NCI-H748 (cell line): ENCODE measurements around the gene ADM5.

Source experiments
- DNase-seq: peaks from one replicate; lab custom pipeline; 2025; ENCODE audit not compliant: unreplicated experiment; lab: John Stamatoyannopoulos, UW

ADM5 gene

GRCh38 chr19:49658139-49658517 lies 31.3 kb upstream of the ADM5 start:
- DNase-seq = no peak

DNA sequence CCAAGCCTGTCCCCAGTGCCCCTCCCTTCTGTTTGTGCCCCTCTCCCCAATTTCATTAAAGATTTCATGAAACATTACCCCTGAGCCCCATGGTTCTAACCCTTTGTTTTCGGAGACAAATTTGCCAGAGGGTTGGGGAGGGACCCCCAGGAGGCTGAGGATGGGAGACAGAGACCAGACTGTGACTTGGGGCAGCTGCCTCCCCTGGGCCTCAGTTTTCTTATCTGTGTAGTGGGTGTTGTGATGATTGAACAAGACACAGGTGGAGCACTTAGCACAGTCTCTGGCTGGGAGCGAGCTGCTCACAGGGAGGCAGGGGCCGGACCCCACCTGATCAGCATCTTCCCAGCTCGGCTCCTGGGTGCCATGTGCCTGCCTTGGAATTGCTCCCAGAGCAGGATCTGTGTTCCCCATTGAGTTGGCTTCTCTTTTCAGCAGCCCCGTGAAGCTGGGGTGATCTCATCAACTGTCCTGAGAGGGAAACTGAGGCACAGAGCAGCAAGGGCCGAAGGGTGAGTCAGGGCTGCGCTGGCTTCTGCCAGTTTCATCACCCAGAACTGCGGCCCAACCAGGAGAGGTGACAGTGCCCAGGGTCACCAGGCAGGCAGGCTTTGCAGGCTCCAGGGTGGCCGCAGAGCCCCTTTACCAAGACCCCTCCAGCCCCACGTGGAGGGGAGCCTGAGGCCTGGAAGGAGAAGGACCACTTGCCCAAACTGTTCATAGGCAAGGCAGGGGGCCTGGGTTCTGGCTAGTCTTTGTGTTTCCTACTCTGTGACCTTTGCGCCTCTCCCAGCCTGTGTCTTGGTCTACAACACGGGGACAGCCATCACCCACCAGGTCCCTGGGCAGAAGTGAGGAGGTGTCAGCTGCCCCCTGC lies 30.6 kb upstream of the ADM5 start:
- no peak for DNase-seq

DNA sequence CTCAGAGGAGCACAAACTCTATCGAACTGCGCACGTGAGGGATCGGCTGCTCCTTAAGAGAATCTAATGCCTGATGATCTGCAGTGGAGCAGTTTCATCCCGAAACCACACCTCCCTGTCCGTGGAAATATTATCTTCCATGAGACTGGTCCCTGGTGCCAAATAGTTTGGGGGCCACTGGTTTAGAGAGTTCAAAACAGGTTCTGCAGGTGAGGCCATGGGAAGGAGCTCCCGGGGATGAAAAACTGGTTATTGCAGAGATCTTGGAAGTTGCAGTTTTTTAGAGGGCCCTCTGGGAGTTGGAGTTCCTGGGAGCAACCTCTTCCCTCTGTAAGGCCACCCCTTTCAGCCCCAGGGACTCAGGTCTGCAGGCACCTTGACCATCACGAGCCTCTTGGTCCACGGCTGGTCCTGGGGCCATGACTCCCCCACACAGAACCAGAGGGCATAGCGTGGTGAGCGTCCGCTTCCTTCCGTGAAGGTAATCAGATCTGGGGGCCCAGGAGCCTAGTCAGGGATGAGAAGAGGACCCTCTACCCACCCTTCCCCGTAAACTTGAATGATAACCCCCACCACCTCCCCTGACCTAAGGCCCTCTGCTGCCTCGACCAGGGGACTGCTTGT lies 28.9 kb upstream of the ADM5 start:
- DNase-seq = no peak

DNA sequence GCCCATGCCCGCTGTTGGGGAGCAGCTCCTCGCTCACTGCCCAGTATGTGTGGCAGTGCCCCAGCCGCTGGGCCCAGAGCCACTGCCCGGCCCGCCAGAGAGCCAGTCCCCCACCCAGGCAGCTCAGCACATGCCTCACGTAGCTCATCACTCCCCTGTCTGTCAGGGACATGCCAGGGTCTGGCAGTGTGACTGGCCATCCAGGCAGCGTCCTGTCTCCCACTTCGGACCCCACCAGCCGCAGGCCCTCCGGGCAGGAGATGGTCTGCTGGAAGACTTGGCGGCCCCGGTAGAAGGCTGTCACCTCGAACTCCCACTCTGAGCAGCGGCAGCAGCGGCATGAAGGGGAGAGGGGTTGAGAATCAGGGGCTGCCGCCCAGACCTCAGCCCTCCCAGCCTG lies 27.4 kb upstream of the ADM5 start:
- DNase-seq = no peak

DNA sequence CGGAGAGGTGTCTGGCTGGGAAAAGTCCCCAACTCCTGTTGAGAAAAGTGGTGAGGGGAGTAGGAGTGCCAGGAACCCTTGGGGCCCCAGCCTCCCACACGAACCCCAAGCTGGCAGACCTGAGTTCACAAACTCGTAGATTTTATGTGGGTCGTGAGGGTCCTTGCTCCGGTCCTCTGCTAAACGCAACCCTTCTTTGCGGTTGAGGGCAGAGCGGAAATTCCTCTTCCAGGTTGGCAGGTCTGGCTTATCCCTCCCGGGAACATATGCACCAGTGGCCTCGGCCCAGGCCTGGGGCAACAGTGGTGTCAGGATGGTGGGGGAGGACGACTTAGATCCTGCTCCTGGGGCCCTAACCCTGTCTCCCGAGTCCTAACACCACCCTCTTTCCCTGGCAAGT lies 26.2 kb upstream of the ADM5 start:
- no peak for DNase-seq

GRCh38 chr19:49664171-49665035 lies 25.0 kb upstream of the ADM5 start:
- DNase-seq = peak; percentile 94

GRCh38 chr19:49665036-49665350 lies 24.4 kb upstream of the ADM5 start:
- DNase-seq = no peak

- peak; percentile 94 for DNase-seq
Observed at GRCh38 chr19:49665351-49666119, 23.9 kb upstream of the ADM5 start, which contains the start of the genes BCL2L12 and IRF3. Gene BCL2L12 (plus strand): TSS chr19:49665933. CDS start chr19:49666693, 760 bp downstream. Gene IRF3 (minus strand): TSS chr19:49665857. CDS start chr19:49664838, 1,019 bp downstream.

DNA sequence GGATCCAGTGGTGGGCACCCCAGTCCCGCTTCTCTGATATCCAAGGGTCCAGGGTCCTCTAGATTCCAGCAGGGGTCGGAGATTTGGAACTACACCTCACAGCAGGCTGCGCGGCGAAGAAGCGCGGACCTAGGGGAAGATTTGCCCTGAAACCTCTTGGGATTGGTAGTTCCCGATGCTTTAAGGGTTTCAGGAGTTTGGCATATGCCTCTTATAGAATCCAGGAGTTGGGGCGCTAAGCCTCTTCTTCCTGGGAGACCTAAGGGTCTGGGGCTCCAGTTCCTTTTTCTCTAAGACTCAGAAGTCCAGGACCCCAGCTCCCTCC lies 23.3 kb upstream of the ADM5 start:
- no peak for DNase-seq

DNA sequence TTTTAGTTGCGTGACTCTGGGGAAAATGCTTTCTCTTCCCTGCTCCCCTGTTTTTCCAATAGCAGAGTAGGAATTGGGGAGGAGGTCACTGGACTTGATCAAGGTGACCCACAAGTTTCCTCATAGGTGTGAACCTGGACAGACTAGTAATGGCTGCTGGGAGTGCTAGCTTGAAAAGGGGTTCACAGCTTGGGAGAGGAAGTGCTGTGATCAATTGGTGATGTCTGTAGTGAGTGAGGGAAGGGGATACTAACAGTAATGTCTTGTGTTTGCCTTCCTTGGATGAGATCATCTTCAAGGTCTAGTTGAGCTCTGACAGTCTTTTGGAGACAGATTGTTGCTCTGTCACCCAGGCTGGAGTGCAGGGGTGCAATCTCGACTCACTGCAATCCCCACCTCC lies 21.9 kb upstream of the ADM5 start:
- DNase-seq = no peak

- no peak for DNase-seq
Observed at GRCh38 chr19:49669516-49669915, 19.9 kb upstream of the ADM5 start.

- DNase-seq = peak; percentile 95
Observed at GRCh38 chr19:49672131-49672919, 17.1 kb upstream of the ADM5 start.

DNA sequence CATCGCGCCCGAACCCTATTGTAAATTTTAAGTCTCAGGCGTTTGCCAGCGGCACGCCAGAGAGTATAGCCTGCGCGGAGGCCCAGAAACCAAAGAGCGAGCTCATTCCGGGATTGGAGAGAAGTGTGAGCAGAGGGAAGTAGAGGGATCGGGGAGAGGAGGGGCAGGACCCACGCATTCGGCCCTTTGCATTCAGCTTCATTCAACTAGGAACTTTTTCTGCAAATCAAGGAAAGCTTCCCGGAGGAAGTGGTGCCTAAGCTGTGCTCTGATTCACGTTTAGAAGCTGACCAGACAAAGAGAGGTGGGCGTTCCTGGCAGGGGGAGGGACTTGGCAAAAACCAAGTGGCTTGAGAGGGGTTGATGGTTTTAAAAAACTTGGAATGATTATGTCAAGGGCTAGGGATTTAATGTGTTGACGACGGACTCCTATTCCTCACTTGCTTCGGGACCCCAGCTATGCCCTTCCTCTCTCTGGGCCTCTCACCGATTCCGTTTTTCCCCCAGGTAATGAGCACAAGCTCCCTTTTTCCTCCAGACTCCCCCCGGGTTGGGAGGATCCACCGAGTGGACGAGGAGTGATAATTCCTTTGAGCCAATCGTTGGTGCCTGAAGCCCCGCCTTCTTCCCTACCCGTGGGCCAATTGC lies 13.1 kb upstream of the ADM5 start:
- DNase-seq = peak; percentile 96

GRCh38 chr19:49676784-49677230 lies 12.6 kb upstream of the ADM5 start:
- DNase-seq = peak; percentile 100

DNA sequence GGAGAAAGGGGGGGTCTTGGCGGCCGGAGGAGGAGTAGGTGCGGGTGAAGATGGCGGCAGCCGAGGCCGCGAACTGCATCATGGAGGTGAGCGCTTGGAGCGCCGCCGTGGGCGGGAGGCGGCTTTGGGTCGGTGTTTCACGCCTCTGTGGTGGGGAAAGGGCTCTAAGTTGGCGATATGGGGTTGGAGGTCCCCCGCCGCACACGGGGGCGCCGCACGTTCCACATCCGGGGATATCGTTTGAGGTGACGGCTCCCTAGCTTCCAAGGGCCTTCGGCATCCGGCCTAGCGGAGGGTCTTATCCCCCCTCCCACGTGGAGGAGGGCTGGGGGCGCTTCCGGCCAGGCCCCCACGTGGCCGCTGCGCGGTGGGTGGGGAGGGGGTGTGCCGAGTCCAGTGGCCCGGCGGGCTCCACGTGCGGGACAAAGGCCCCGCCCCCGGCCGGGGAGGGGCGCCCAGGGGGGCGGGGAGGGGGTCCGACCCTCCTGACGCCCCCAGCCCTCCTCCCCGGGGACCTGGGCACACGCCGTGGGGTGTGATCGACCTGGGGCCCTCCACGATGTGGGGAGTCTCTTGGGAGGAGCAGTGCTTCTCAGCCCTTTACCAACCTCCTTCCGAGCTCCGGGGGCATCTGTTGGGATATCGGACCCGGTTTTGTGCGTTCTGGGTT lies 12.0 kb upstream of the ADM5 start, which contains the start of gene PRMT1:
PRMT1 (plus strand) TSS at position 41 of the 670 bp plus-strand sequence; CDS start at position 51, 10 bp downstream.
- peak; percentile 81 for DNase-seq

DNA sequence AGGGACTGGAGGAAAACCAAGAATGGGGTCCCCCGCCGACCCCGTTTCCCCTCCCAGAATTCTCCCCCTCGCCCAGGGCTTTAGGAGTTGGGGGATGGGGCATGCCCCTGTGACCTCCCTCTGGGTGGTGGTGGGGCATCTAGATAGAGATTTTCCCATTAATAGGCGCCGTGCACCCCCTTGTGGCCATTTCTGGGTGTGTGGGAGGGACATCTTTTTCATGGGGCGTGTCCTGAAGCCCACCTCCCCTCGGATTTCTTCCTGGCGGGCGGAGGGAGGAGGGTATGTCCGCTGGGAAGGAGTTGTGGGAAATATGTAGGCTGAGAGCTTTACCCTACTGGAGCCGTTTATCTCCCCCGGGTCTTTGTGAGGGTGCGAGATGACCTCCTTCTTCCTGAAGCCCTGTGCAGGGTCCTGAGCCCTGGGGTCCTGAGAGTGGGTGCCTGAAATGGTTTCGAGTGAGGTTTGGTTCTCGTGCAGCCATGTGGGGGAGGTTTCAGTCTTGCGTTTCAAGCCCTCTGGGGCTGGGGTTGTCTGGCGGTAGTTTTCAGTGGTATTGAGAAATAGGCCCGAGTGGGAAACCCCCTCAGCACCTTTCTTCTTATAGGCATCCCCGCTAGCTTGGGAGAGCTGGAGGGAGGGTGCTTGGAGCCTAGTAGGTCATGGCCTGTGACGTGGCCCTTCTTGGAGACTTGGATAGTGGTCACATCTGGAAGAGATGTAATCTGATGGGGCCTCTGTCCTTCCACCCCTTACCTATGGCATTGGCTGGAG lies 11.3 kb upstream of the ADM5 start:
- peak; percentile 81 for DNase-seq

DNA sequence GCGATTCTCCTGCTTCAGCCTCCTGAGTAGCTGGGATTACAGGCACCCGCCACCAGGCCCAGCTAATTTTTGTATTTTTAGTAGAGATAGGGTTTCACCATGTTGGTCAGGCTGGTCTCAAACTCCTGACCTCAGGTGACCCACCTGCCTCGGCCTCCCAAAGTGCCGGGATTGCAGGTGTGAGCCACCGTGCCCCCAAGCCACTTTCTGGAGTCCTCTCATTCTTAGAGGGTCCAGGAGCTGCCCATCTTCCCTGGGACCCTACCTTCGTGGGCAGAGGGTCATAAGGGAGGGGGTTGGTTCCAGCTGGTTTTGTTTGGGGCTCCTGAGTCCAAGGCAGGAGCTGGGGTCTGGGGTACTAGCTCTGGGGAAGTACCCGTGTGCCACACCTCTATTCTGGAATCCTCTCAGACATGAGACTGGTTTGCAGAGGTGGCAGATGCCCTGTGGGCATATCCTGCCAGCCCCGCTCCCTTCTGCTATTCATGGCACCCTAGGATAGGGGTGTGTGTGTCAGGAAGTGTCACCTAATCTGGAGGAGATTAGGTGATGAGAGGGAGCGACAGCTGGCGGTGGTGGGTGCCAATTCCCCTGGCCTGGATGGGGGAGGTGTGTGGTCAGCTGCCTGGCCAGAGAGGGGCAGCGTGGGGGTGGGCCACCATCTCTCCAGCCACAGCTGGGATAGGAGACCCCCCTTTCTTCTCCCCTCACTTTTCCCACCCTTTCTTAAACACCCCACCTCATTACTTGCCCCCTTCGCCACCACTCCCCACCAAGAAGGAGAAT lies 10.2 kb upstream of the ADM5 start:
- no peak for DNase-seq
